ENCODE measurements around the gene LRRFIP1. TPM values are rescaled to one million over a fixed set of nuclear protein-coding genes. Genes with fewer than 3 reads are reported as not detected.
A peak's percentile ranks its signal among the peaks of the same experiment; 100 is the strongest.

The LRRFIP1 gene
- total and polyA plus RNA-seq, 4 experiments from 2014 or later = 88.0 to 198 (median 117) TPM

DNA sequence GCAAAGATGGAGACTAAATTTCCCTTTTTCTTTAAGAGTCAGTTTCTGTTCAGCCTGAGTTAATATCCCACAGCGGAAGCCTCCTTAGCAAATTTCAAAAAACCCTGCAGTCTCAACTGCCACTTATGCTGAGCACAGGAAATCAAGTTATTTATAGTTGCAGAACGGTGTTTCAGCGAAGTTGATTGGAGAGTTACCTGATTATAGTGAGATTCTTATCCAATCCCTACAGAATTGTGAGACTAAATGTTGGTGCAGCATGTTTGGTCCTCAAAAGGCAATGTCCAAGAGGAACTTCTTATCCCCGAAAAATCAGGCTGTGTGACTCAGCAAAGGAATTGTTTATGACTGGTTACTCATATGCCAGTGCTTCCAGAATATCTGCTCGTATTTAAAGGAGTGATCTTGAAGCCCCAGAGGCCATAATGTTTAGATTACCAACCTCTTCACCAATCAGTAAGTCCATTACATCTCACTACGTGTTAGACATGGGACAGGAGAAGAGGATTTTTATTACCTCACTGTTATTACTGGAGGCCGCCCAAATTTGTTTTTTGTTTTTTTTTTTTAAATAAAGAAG lies 67.9 kb downstream of the LRRFIP1 start:
- no peaks in the 10 kb centered on the region for H3K27me3 ChIP-seq (ENCODE audit: insufficient read depth, low read length)
- Mint-ChIP-seq H3K27me3 (no peaks in the 10 kb centered on the region), H3K36me3 (peaks cover 0 to 14% of the 10 kb centered on the region in 2 donors), H3K9me3 (peaks cover 0 to 2% (median 0%) of the 10 kb centered on the region in 8 donors), H3K4me3 (peak overlapping the region; percentile 90 to 97 (median 93)), H3K4me1 (peaks cover 52 to 82% (median 69%) of the 10 kb centered on the region in 4 donors), H3K27ac (peak overlapping the region; percentile 93 to 97 (median 96))
- POLR2A ChIA-PET (ENCODE audit: partially characterized antibody) = interaction anchor here (1.4 to 13.6 kb wide), 5 partner anchors 8 to 50 kb away, joined by 3 to 607 read pairs (median 19); no protein-coding TSS in a partner anchor
- DNase-seq = peak; percentile 64 to 73 (median 68)
- peak overlapping the region; percentile 79 to 89 for H3K4me3 ChIP-seq (ENCODE audit: low read length in 2 of 2)
- intact Hi-C loops (cut with micrococcal nuclease) = loop anchor here (1.0 to 5.0 kb wide), 2 partner anchors 37 to 50 kb away; no protein-coding TSS in a partner anchor
- H3K4me1 ChIP-seq (ENCODE audit: insufficient read depth, low read length) = peaks cover 76% of the 10 kb centered on the region
- H3K9me3 ChIP-seq (ENCODE audit: control insufficient read depth in 1 of 2, low read length in 2 of 2) = no peaks in the 10 kb centered on the region
- CTCF ChIA-PET (ENCODE audit: partially characterized antibody) = interaction anchor here (1.0 to 15.7 kb wide), 5 partner anchors 21 to 182 kb away, joined by 3 to 376 read pairs (median 7); no protein-coding TSS in a partner anchor
- H3K36me3 ChIP-seq (ENCODE audit: insufficient read depth, low read length) = no peaks in the 10 kb centered on the region
- H3K27ac ChIP-seq (ENCODE audit: low read depth, low read length) = peak overlapping the region; percentile 96

DNA sequence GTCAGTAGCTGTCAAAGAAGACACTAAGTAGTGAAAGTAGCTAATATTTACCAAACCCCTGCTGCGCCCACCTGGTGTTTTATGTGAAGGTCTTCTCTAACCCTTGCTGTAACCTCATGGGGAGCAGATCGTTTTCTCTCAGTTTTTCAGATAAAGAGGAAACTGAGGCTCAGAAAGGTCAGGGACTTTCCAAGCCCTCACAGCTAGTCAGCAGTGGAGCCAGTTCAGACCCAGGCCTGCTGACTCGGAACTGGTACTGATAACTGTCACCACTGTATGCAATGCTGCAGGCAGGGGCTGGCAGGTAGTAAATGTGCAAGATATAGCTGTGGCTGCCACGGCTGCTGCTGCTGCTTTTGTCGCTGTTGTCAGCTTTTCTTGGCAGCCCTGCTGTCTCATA lies 69.1 kb downstream of the LRRFIP1 start:
- intact Hi-C loops (cut with micrococcal nuclease) = loop anchor here (5.0 kb wide), 1 partner anchor 36 kb away; no protein-coding TSS in a partner anchor
- H3K27me3 Mint-ChIP-seq = no peaks in the 10 kb centered on the region
- Histone ChIP-seq H3K27me3 (ENCODE audit: insufficient read depth, low read length) (no peaks in the 10 kb centered on the region), H3K36me3 (ENCODE audit: insufficient read depth, low read length) (no peaks in the 10 kb centered on the region), H3K4me1 (ENCODE audit: insufficient read depth, low read length) (peaks cover 77% of the 10 kb centered on the region), H3K27ac (ENCODE audit: low read depth, low read length) (peak overlapping the region; percentile 96), H3K4me3 (ENCODE audit: low read length in 2 of 2) (peak overlapping the region in 1 of 2 donors; percentile 40), H3K9me3 (ENCODE audit: control insufficient read depth in 1 of 2, low read length in 2 of 2) (no peaks in the 10 kb centered on the region)
- peak; percentile 23 to 66 (median 29) for DNase-seq
- POLR2A ChIA-PET (ENCODE audit: partially characterized antibody) = interaction anchor here (0.7 to 15.1 kb wide), 9 partner anchors 5 to 543 kb away, joined by 3 to 607 read pairs (median 8); no protein-coding TSS in a partner anchor
- peaks cover 0 to 21% of the 10 kb centered on the region in 2 donors for H3K36me3 Mint-ChIP-seq
- peak overlapping the region; percentile 72 to 96 (median 92) for H3K4me3 Mint-ChIP-seq
- CTCF ChIA-PET (ENCODE audit: partially characterized antibody) = interaction anchor here (1.0 to 15.7 kb wide), 7 partner anchors 9 to 48 kb away, joined by 3 to 376 read pairs (median 15); no protein-coding TSS in a partner anchor
- peaks cover 61 to 86% (median 74%) of the 10 kb centered on the region in 4 donors for H3K4me1 Mint-ChIP-seq
- peak overlapping the region; percentile 93 to 97 (median 96) for H3K27ac Mint-ChIP-seq
- peaks cover 0 to 2% (median 0%) of the 10 kb centered on the region in 8 donors for H3K9me3 Mint-ChIP-seq

DNA sequence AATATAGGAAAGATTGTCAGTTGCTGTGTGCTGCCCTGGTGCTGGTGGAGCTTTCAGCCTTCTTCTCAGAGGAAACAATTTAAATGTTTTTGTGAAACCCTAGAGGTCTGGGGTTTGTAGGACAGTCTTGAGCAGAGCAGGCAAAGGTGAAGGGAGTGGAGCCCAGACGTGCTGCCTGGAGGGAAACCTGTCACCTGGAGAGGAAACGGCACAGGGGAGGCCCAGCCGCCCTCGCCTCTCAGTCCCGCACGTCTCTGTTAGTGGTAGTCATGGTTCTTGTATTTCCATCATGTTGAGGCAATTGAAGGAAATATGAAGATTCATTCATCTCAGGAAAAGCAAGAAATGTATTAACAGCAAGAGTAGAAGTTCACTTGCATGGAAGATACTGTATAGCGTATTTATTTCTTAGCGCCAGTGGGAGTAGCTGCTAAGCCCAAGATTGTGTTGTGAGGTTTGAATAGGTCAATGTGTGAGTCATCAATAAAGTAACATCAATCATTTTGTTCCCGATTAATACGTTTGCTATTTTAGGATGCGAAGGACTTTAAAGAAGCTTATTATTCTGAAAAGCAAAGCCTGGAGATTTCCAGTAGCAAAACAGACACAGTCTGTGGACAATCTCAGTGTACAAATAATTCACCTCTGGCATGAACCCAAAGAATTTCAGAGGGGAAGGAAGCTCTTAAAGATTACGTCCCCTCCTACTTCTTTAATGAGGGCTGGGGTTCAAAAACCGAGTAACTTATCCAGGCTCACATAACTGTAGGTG lies 70.4 kb downstream of the LRRFIP1 start:
- peak; percentile 25 to 61 (median 39) for DNase-seq
- Mint-ChIP-seq H3K4me3 (peak overlapping the region; percentile 72 to 96 (median 92)), H3K4me1 (peaks cover 73 to 99% (median 87%) of the 10 kb centered on the region in 4 donors), H3K27ac (peak overlapping the region; percentile 93 to 97 (median 96)), H3K9me3 (peaks cover 0 to 2% (median 0%) of the 10 kb centered on the region in 8 donors), H3K27me3 (no peaks in the 10 kb centered on the region), H3K36me3 (peaks cover 0 to 23% of the 10 kb centered on the region in 2 donors)
- Histone ChIP-seq H3K4me3 (ENCODE audit: low read length in 2 of 2) (peak overlapping the region in 1 of 2 donors; percentile 35), H3K36me3 (ENCODE audit: insufficient read depth, low read length) (no peaks in the 10 kb centered on the region), H3K9me3 (ENCODE audit: control insufficient read depth in 1 of 2, low read length in 2 of 2) (no peaks in the 10 kb centered on the region), H3K4me1 (ENCODE audit: insufficient read depth, low read length) (peaks cover 90% of the 10 kb centered on the region), H3K27ac (ENCODE audit: low read depth, low read length) (peak overlapping the region; percentile 96), H3K27me3 (ENCODE audit: insufficient read depth, low read length) (no peaks in the 10 kb centered on the region)
- intact Hi-C loops (cut with micrococcal nuclease) = loop anchor here (5.0 kb wide), 1 partner anchor 35 kb away; no protein-coding TSS in a partner anchor
- ChIA-PET CTCF (ENCODE audit: partially characterized antibody) (interaction anchor here (0.9 to 15.7 kb wide), 6 partner anchors 10 to 126 kb away, joined by 3 to 376 read pairs (median 16); no protein-coding TSS in a partner anchor), POLR2A (ENCODE audit: partially characterized antibody) (interaction anchor here (0.7 to 15.1 kb wide), 9 partner anchors 6 to 245 kb away, joined by 3 to 607 read pairs (median 8); no protein-coding TSS in a partner anchor)

DNA sequence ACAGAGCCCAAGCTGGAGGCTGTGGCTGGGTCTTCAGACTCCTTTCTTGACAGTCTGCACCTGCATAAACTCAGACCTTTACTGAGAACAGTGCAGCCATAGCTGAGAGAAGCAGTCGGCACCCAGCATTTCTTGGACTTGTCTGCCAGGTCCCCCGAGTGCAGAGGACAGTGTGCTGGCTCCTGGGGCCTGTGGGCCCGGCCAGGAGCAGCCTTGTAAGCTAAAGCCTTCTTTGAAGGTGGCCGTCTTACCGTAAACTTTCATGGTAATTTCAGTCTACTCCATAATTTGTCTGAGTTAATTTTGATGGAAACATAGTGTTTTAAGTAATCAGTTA lies 70.9 kb downstream of the LRRFIP1 start:
- no peak for DNase-seq
- Histone ChIP-seq H3K4me1 (ENCODE audit: insufficient read depth, low read length) (peaks cover 96% of the 10 kb centered on the region), H3K27me3 (ENCODE audit: insufficient read depth, low read length) (no peaks in the 10 kb centered on the region), H3K9me3 (ENCODE audit: control insufficient read depth in 1 of 2, low read length in 2 of 2) (no peaks in the 10 kb centered on the region), H3K36me3 (ENCODE audit: insufficient read depth, low read length) (no peaks in the 10 kb centered on the region), H3K4me3 (ENCODE audit: low read length in 2 of 2) (peak overlapping the region in 1 of 2 donors; percentile 35), H3K27ac (ENCODE audit: low read depth, low read length) (peak overlapping the region; percentile 96)
- H3K9me3 Mint-ChIP-seq = peaks cover 0 to 2% (median 0%) of the 10 kb centered on the region in 8 donors
- peak overlapping the region; percentile 72 to 96 (median 92) for H3K4me3 Mint-ChIP-seq
- H3K27ac Mint-ChIP-seq = peak overlapping the region; percentile 93 to 97 (median 96)
- intact Hi-C loops (cut with micrococcal nuclease) = loop anchor here (5.0 kb wide), 1 partner anchor 34 kb away; no protein-coding TSS in a partner anchor
- ChIA-PET POLR2A (ENCODE audit: partially characterized antibody) (interaction anchor here (0.9 to 15.1 kb wide), 6 partner anchors 6 to 245 kb away, joined by 3 to 607 read pairs (median 9); no protein-coding TSS in a partner anchor), CTCF (ENCODE audit: partially characterized antibody) (interaction anchor here (2.8 to 15.7 kb wide), 4 partner anchors 10 to 46 kb away, joined by 15 to 376 read pairs (median 85); no protein-coding TSS in a partner anchor)
- peaks cover 78 to 100% (median 91%) of the 10 kb centered on the region in 4 donors for H3K4me1 Mint-ChIP-seq
- peaks cover 0 to 23% of the 10 kb centered on the region in 2 donors for H3K36me3 Mint-ChIP-seq
- no peaks in the 10 kb centered on the region for H3K27me3 Mint-ChIP-seq

DNA sequence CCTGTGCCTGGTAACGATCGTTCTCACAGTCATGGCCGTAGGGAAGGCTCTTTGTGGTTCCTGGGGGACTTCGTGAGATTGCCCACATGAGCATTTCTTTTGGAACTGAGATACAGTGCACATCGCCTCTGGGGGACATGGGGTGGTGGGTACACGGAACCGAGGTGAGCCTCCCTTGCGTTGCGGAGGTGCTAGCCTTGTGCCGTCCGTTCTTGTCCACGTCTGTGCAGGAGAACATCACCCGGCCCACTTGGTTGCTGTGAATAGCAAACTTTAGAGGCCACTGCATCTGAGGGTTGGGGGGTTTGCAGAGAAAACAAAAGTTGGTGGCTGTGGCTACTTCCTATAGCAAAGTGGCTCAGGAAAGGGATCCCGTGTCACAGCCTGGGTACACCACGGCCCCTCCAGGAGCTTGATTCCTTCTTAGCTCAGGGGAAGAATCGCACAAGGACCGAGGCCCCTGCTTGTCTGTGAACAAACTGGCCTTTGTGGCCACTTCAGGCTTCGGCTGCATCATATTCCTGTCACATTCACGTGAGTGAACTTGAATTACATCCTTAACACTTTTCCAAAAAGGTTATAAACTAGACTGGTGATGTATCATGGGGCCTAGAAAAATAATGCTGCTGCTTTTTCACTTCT lies 72.6 kb downstream of the LRRFIP1 start:
- H3K27me3 Mint-ChIP-seq = no peaks in the 10 kb centered on the region
- H3K27ac ChIP-seq (ENCODE audit: low read depth, low read length) = peak overlapping the region; percentile 70
- H3K36me3 ChIP-seq (ENCODE audit: insufficient read depth, low read length) = no peaks in the 10 kb centered on the region
- H3K36me3 Mint-ChIP-seq = peaks cover 0 to 25% of the 10 kb centered on the region in 2 donors
- H3K4me3 ChIP-seq (ENCODE audit: low read length in 2 of 2) = peak overlapping the region in 1 of 2 donors; percentile 27
- H3K9me3 ChIP-seq (ENCODE audit: control insufficient read depth in 1 of 2, low read length in 2 of 2) = no peaks in the 10 kb centered on the region
- peaks cover 0 to under 1% (median 0%) of the 10 kb centered on the region in 8 donors for H3K9me3 Mint-ChIP-seq
- ChIA-PET CTCF (ENCODE audit: partially characterized antibody) (interaction anchor here (1.3 to 15.7 kb wide), 4 partner anchors 12 to 44 kb away, joined by 3 to 376 read pairs (median 80); no protein-coding TSS in a partner anchor), POLR2A (ENCODE audit: partially characterized antibody) (interaction anchor here (0.8 to 15.1 kb wide), 5 partner anchors 8 to 26 kb away, joined by 3 to 210 read pairs (median 3); no protein-coding TSS in a partner anchor)
- peaks cover 100% of the 10 kb centered on the region for H3K4me1 ChIP-seq (ENCODE audit: insufficient read depth, low read length)
- peak overlapping the region; percentile 90 to 96 (median 96) for H3K27ac Mint-ChIP-seq
- intact Hi-C loops (cut with micrococcal nuclease) = loop anchor here (1.0 to 5.0 kb wide), 2 partner anchors 8 to 32 kb away; no protein-coding TSS in a partner anchor
- DNase-seq = no peak
- H3K4me3 Mint-ChIP-seq = peak overlapping the region; percentile 31 to 93 (median 82)
- H3K27me3 ChIP-seq (ENCODE audit: insufficient read depth, low read length) = no peaks in the 10 kb centered on the region
- peaks cover 79 to 100% (median 94%) of the 10 kb centered on the region in 4 donors for H3K4me1 Mint-ChIP-seq

DNA sequence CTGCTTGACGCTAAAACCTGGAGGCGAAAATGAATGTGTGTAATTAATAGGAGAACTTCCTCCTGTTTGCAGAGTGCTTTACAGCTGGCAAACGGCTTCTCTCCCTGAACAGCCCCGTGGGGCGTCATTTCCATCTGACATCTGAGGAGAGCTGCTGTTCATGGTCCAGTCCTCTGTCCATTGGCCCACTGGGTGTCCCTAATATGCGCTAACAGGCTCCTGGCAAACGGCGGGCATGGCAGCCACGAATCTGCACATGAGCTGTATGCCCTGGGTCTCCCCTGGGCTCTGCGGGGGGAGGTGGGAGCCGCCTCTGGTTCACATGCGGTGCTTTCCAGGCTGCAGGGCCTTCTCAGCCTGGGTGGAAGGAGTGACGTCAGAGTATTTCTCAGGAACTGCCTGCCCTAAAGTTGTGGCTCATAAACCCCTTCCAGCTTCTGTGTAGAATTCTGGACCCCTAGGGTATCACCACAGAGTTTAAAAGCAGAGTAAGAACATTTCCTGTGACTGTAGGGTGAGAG lies 73.2 kb downstream of the LRRFIP1 start:
- H3K4me1 Mint-ChIP-seq = peaks cover 76 to 100% (median 93%) of the 10 kb centered on the region in 4 donors
- CTCF ChIA-PET (ENCODE audit: partially characterized antibody) = interaction anchor here (1.3 to 15.7 kb wide), 4 partner anchors 12 to 44 kb away, joined by 3 to 376 read pairs (median 80); no protein-coding TSS in a partner anchor
- intact Hi-C loops (cut with micrococcal nuclease) = loop anchor here (1.0 kb wide), 1 partner anchor 8 kb away; no protein-coding TSS in a partner anchor
- H3K27me3 Mint-ChIP-seq = no peaks in the 10 kb centered on the region
- POLR2A ChIA-PET (ENCODE audit: partially characterized antibody) = interaction anchor here (0.8 to 15.1 kb wide), 5 partner anchors 9 to 26 kb away, joined by 3 to 210 read pairs (median 3); no protein-coding TSS in a partner anchor
- H3K27ac ChIP-seq (ENCODE audit: low read depth, low read length) = peak overlapping the region; percentile 70
- H3K36me3 Mint-ChIP-seq = peaks cover 0 to 24% of the 10 kb centered on the region in 2 donors
- no peaks in the 10 kb centered on the region for H3K9me3 Mint-ChIP-seq
- H3K36me3 ChIP-seq (ENCODE audit: insufficient read depth, low read length) = no peaks in the 10 kb centered on the region
- H3K27me3 ChIP-seq (ENCODE audit: insufficient read depth, low read length) = no peaks in the 10 kb centered on the region
- H3K4me3 ChIP-seq (ENCODE audit: low read length in 2 of 2) = no peak overlapping the region
- peak overlapping the region; percentile 61 to 93 (median 82) for H3K4me3 Mint-ChIP-seq
- H3K4me1 ChIP-seq (ENCODE audit: insufficient read depth, low read length) = peaks cover 100% of the 10 kb centered on the region
- peak overlapping the region; percentile 90 to 96 (median 96) for H3K27ac Mint-ChIP-seq
- peak; percentile 60 to 94 (median 66) for DNase-seq
- H3K9me3 ChIP-seq (ENCODE audit: control insufficient read depth in 1 of 2, low read length in 2 of 2) = no peaks in the 10 kb centered on the region

All from CD4-positive, alpha-beta memory T cell (primary cell).